GM10248 (cell line): Measurements from ENCODE around the gene NSD1.
"Not testable (repeated sequence)": the region's sequence is repeated elsewhere in the genome, so short reads cannot be mapped to it uniquely, and the experiment has no call there.

Experiments
- CTCF ChIA-PET: fragments of 300-600 bp; sonication (Branson Sonifier 250); formaldehyde crosslinking; extraction: SDS; loops from one replicate; lab custom pipeline; 2021; ENCODE audit warnings: antibody characterized with exemption; lab: Yijun Ruan, JAX
- POLR2A ChIA-PET: fragments of 350-650 bp; sonication (Branson Sonifier 250); formaldehyde crosslinking; extraction: SDS; loops from one replicate; lab custom pipeline; 2020; ENCODE audit warnings: antibody characterized with exemption; lab: Yijun Ruan, JAX
- DNase-seq: peaks from one replicate; pipeline ENCODE4 v3.0.0; 2012; ENCODE audit errors: extremely low spot score
- TF ChIP-seq, protein P1 (sequence below): IDR thresholded peaks from 2 replicates; pipeline ENCODE4 v1.5.1; 2012; ENCODE audit warnings: mild to moderate bottlenecking, low read depth; ENCODE audit errors: extremely low read depth, missing control alignments, control extremely low read depth

NSD1 gene

DNA sequence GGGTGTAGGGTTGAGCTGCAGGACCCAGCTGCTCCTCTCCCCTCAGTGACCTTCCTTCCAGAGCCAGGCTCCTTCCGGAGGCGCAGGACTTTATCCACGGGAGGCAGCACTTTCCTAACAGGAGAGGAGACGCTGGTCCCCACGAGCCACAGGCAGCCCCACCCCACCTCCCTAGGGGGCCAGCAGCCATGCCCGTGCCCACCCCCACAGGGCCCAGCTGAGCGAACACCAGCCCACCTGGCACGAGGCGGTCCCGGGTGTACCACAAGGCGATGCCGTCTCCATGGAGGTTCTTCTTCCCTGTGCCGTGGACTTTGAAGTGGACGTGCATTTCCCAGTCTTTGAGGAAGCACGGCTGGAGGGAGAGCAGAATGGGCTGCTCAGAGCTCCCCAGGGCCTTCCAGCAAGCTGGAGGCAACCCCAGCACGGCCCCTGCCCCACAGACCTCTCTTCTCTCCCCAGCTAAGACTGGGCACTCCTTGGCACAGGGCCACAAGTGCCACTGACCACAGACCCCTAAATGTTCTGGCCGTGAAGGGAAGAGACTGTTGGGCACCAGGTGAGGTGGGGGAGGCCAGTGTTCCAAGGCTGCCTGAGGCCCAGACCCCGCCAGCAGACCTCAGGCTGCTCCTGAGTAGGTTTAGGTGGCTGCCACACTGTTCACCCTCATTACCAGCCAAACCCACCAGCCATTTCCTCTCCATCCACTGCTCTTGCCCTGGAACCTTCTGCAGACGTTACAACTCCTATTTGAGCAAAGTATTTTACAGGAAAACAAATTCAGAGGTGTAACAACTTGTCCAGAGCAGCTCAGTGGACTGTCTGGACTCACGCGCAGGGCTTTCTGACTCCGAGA, 204.9 kb downstream of the NSD1 start:
- POLR2A ChIA-PET: no interaction called here
- TF ChIP-seq, protein P1, sequence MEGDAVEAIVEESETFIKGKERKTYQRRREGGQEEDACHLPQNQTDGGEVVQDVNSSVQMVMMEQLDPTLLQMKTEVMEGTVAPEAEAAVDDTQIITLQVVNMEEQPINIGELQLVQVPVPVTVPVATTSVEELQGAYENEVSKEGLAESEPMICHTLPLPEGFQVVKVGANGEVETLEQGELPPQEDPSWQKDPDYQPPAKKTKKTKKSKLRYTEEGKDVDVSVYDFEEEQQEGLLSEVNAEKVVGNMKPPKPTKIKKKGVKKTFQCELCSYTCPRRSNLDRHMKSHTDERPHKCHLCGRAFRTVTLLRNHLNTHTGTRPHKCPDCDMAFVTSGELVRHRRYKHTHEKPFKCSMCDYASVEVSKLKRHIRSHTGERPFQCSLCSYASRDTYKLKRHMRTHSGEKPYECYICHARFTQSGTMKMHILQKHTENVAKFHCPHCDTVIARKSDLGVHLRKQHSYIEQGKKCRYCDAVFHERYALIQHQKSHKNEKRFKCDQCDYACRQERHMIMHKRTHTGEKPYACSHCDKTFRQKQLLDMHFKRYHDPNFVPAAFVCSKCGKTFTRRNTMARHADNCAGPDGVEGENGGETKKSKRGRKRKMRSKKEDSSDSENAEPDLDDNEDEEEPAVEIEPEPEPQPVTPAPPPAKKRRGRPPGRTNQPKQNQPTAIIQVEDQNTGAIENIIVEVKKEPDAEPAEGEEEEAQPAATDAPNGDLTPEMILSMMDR: no peak
- no peak for DNase-seq
- CTCF ChIA-PET: interaction anchor here (1.0 to 1.8 kb wide), 5 partner anchors 20 to 678 kb away, joined by 3 to 6 read pairs (median 3); no protein-coding TSS in a partner anchor

DNA sequence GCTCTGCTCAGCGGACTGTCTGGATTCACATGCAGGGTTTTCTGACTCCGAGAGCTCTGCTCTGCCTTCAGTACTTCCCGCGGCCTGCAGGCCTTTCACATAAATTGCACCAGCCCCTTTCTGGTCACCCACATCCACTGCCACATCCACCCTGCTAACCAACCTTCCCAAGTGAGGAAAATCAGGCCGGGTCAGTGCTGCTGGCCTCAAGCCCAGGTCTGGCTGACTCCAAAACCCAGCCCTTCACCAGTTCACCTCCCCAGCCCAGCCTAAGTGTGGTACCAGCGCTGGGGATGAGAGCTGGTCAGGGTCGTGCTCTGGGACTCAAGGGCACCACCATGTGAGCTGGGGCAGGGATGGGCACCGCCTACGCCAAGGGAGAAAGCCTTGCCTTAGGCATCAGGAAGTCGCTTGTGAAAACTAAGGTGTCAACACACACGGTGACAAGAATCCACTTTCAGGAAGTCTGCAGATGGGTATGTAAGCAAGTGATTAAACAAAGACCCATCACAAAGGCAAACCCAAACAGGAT, 205.6 kb downstream of the NSD1 start:
- ChIA-PET CTCF (interaction anchor here (1.0 to 1.8 kb wide), 5 partner anchors 21 to 679 kb away, joined by 3 to 6 read pairs (median 3); no protein-coding TSS in a partner anchor), POLR2A (no interaction called here)

DNA sequence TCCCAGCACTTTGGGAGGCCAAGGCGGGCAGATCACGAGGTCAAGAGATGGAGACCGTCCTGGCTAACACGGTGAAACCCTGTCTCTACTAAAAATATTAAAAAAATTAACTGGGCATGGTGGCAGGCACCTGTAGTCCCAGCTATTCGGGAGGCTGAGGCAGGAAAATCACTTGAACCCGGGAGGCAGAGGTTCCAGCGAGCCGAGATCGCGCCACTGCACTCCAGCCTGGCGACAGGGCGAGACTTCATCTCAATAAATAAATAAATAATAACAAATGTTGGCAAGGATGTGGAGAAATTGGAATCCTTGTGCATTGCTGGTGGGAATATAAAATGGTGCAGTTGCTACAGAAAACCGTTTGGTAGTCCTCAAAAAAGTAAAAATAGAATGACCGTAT, 209.4 kb downstream of the NSD1 start:
- POLR2A ChIA-PET, DNase-seq: not testable (repeated sequence)
- CTCF ChIA-PET: interaction anchor here (1.3 to 2.4 kb wide), 2 partner anchors 39 to 61 kb away, joined by 3 to 6 read pairs; partner anchors contain the start of genes PRELID1 and RAB24

More for the DNA sequence above, 205.6 kb downstream of the NSD1 start:
- TF ChIP-seq, protein P1: no peak
- no peak for DNase-seq

DNA sequence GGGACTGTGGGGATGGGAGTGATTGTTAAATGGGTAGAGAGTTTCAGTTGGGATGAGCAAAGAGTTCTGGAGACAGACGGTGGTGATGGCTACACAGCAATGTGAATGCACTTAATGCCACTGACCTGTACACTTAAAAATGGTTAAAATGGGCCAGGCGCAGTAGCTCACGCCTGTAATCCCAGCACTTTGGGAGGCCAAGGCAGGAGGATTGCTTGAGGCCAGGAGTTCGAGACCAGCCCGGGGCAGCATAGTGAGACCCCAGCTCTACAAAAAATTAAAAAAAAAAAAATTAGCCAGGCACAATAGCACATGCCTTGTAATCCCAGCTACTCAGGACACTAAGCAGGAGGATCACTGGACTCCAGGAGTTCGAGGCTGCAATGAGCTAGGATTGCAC, 210.2 kb downstream of the NSD1 start:
- POLR2A ChIA-PET: no interaction called here
- CTCF ChIA-PET: interaction anchor here (1.0 to 2.4 kb wide), 3 partner anchors 17 to 61 kb away, joined by 3 to 6 read pairs (median 4); no protein-coding TSS in a partner anchor
- TF ChIP-seq, protein P1: no peak
- no peak for DNase-seq

DNA sequence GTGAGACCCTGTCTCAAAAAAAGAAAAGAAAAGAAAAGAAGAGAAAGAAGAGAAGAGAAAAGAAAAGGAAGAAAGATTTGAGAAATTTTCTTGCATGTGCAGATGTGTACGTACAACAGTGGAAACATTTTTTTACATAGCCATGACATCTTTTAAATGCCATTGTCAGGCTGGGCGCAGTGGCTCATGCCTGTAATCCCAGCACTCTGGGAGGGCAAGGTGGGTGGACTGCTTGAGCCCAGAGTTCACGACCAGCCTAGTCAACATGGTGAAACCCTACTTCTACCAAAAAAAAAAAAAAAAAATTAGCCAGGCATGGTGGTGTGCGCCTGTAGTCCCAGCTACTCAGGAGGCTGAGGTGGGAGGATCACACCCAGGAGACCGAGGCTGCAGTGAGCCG, 211.3 kb downstream of the NSD1 start:
- CTCF ChIA-PET: interaction anchor here (1.0 to 1.3 kb wide), 2 partner anchors 25 to 36 kb away, joined by 3 read pairs; no protein-coding TSS in a partner anchor
- TF ChIP-seq, protein P1: no peak
- no peak for DNase-seq
- POLR2A ChIA-PET: no interaction called here

DNA sequence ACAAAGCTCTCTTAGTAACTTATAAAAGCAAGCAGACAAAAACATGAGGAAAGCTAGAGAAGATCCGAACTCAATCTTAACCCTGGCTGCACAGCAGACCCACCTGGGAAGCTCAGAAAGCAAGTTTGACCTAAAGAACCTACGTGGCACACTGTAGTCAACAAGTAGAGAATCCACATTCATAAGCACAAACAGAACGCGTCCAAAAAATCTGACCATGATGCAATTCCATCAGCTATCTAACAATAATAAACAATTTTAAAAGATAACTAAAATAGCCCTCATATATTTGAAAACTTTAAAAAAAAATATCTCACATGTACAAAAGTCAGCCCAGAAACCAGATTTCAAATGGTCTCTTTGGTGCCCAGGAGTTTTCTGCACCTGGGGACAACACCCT, 213.2 kb downstream of the NSD1 start:
- no peak for DNase-seq
- CTCF ChIA-PET: interaction anchor here (0.8 to 2.2 kb wide), 7 partner anchors 10 to 111 kb away, joined by 3 to 10 read pairs (median 5); no protein-coding TSS in a partner anchor
- POLR2A ChIA-PET: no interaction called here
- TF ChIP-seq, protein P1: no peak
